DMS153 treated with DMSO at 0.1 percent for 48 hours (cell line): ENCODE measurements around the gene FXYD4.
A peak's percentile ranks its signal among the peaks of the same experiment; 100 is the strongest.
"Not testable (repeated sequence)": the region's sequence is repeated elsewhere in the genome, so short reads cannot be mapped to it uniquely, and the experiment has no call there.

ENCODE experiments used
- DNase-seq: peaks from one replicate; lab custom pipeline; 2025; ENCODE audit not compliant: unreplicated experiment; lab: John Stamatoyannopoulos, UW

Gene FXYD4

GRCh38 chr10:43371418-43371817 lies at the start of gene FXYD4:
Gene FXYD4, plus strand, starts transcription at chr10:43371636. Its CDS starts 2,111 bp downstream, at chr10:43373747.
- no peak for DNase-seq

- no peak for DNase-seq
Measured at GRCh38 chr10:43322331-43322730, 49.1 kb upstream of the FXYD4 start.

GRCh38 chr10:43322769-43323168 lies 48.7 kb upstream of the FXYD4 start:
- DNase-seq, result peak; percentile 35

GRCh38 chr10:43323245-43323644 lies 48.2 kb upstream of the FXYD4 start:
- DNase-seq, result no peak

GRCh38 chr10:43324876-43325275 lies 46.6 kb upstream of the FXYD4 start:
- no peak for DNase-seq

GRCh38 chr10:43327171-43327570 lies 44.3 kb upstream of the FXYD4 start:
- DNase-seq, result no peak

- DNase-seq, result no peak
Measured at GRCh38 chr10:43327986-43328385, 43.5 kb upstream of the FXYD4 start.

GRCh38 chr10:43328810-43329209 lies 42.6 kb upstream of the FXYD4 start:
- not testable (repeated sequence) for DNase-seq

- not testable (repeated sequence) for DNase-seq
Measured at GRCh38 chr10:43329246-43329885, 42.1 kb upstream of the FXYD4 start.

- not testable (repeated sequence) for DNase-seq
Measured at GRCh38 chr10:43330049-43330823, 41.2 kb upstream of the FXYD4 start.

- not testable (repeated sequence) for DNase-seq
Measured at GRCh38 chr10:43330824-43331127, 40.7 kb upstream of the FXYD4 start.

- DNase-seq, result no peak
Measured at GRCh38 chr10:43333653-43334052, 37.8 kb upstream of the FXYD4 start.

- no peak for DNase-seq
Measured at GRCh38 chr10:43336061-43336460, 35.4 kb upstream of the FXYD4 start.

GRCh38 chr10:43336641-43337318 lies 34.7 kb upstream of the FXYD4 start:
- no peak for DNase-seq

- DNase-seq, result not testable (repeated sequence)
Measured at GRCh38 chr10:43337536-43337935, 33.9 kb upstream of the FXYD4 start.

- DNase-seq, result no peak
Measured at GRCh38 chr10:43338117-43338516, 33.3 kb upstream of the FXYD4 start.

GRCh38 chr10:43339136-43339535 lies 32.3 kb upstream of the FXYD4 start:
- no peak for DNase-seq

GRCh38 chr10:43340101-43340500 lies 31.3 kb upstream of the FXYD4 start:
- DNase-seq, result no peak

GRCh38 chr10:43340619-43341018 lies 30.8 kb upstream of the FXYD4 start:
- no peak for DNase-seq

GRCh38 chr10:43341450-43341849 lies 30.0 kb upstream of the FXYD4 start:
- DNase-seq, result no peak

- no peak for DNase-seq
Measured at GRCh38 chr10:43342279-43343125, 28.9 kb upstream of the FXYD4 start.
